Loucy (cell line): ENCODE results near the gene TNNC1.

Source experiments
- H2AFZ ChIP-seq: fragments of 200-600 bp; sonication (generic); 2 replicates; pipeline ENCODE4 v1.6.0; 2016; ENCODE audit warnings: antibody characterized with exemption, mild to moderate bottlenecking, low read length, moderate library complexity
- H3F3A ChIP-seq: fragments of 200-600 bp; 2 replicates; pipeline ENCODE4 v1.6.0; 2016; ENCODE audit warnings: antibody characterized with exemption, low read depth, mild to moderate bottlenecking
- H3K27me3 ChIP-seq: fragments of 200-600 bp; sonication (generic); 2 replicates; pipeline ENCODE4 v1.6.1; 2014; ENCODE audit warnings: low read length, mild to moderate bottlenecking; ENCODE audit not compliant: insufficient read depth, poor library complexity, severe bottlenecking
- H3K36me3 ChIP-seq: fragments of 200-600 bp; sonication (generic); 2 replicates; pipeline ENCODE4 v1.6.1; 2016; ENCODE audit warnings: low read length; ENCODE audit not compliant: insufficient read depth
- H3K4me1 ChIP-seq: fragments of 200-600 bp; sonication (generic); 2 replicates; pipeline ENCODE4 v1.5.1; 2014; ENCODE audit warnings: low read length, mild to moderate bottlenecking; ENCODE audit not compliant: insufficient read depth, poor library complexity, severe bottlenecking
- H3K4me2 ChIP-seq: fragments of 200-600 bp; sonication (generic); 2 replicates; pipeline ENCODE4 v1.6.0; 2014; ENCODE audit warnings: antibody characterized with exemption, low read length, low read depth, mild to moderate bottlenecking; ENCODE audit not compliant: poor library complexity, severe bottlenecking
- H3K4me3 ChIP-seq: fragments of 200-600 bp; sonication (generic); 2 replicates; pipeline ENCODE4 v1.5.1; 2014; ENCODE audit warnings: low read length, mild to moderate bottlenecking, mixed read lengths; ENCODE audit not compliant: poor library complexity, severe bottlenecking
- H3K79me2 ChIP-seq: fragments of 200-600 bp; sonication (generic); 2 replicates; pipeline ENCODE4 v1.6.1; 2014; ENCODE audit warnings: low read length; ENCODE audit not compliant: insufficient read depth
- H3K9ac ChIP-seq: fragments of 200-600 bp; sonication (generic); 2 replicates; pipeline ENCODE4 v1.6.0; 2014; ENCODE audit warnings: mild to moderate bottlenecking, low read depth, low read length, moderate library complexity; ENCODE audit not compliant: poor library complexity, severe bottlenecking
- H3K9me2 ChIP-seq: fragments of 200-600 bp; sonication (generic); replicated peaks from 2 replicates; pipeline ENCODE4 v1.6.1; 2016; ENCODE audit warnings: low read depth, low read length, mixed read lengths
- H3K9me3 ChIP-seq: fragments of 200-600 bp; sonication (generic); 2 replicates; pipeline ENCODE4 v1.6.1; 2014; ENCODE audit warnings: mild to moderate bottlenecking, antibody characterized with exemption, low read length, low read depth; ENCODE audit not compliant: insufficient read depth
- H4K20me1 ChIP-seq: fragments of 200-600 bp; sonication (generic); 2 replicates; pipeline ENCODE4 v1.6.0; 2014; ENCODE audit warnings: antibody characterized with exemption, low read length, mild to moderate bottlenecking; ENCODE audit not compliant: insufficient read depth, poor library complexity, severe bottlenecking
- CTCF ChIP-seq: fragments of 200-600 bp; sonication (generic); conservative IDR thresholded peaks from 2 replicates; pipeline ENCODE4 v1.5.1; 2014; ENCODE audit warnings: mild to moderate bottlenecking, antibody characterized with exemption, low read length
- EZH2phosphoT487 ChIP-seq: fragments of 200-600 bp; IDR thresholded peaks from 2 replicates; pipeline ENCODE4 v1.6.1; 2018; ENCODE audit warnings: antibody characterized with exemption, mild to moderate bottlenecking, moderate library complexity, borderline replicate concordance

TNNC1 gene

GRCh38 chr3:52494886-52495495, 41.1 kb upstream of the TNNC1 start, which contains the start of gene STAB1:
Gene STAB1, plus strand, starts transcription at chr3:52495338. Its CDS starts 76 bp downstream, at chr3:52495414.
- no peak within 1 kb of the TSS for H2AFZ ChIP-seq
- no peak for TF ChIP-seq EZH2phosphoT487
- TF ChIP-seq CTCF: no peak
- no peaks in the 10 kb centered on the region for H4K20me1 ChIP-seq
- H3K9ac ChIP-seq: no peak within 1 kb of the TSS
- H3K79me2 ChIP-seq: no peaks in the 10 kb centered on the region
- no peaks in the 10 kb centered on the region for H3F3A ChIP-seq
- H3K4me3 ChIP-seq: no peak within 1 kb of the TSS
- H3K9me3 ChIP-seq: no peaks in the 10 kb centered on the region
- no peaks in the 10 kb centered on the region for H3K9me2 ChIP-seq
- H3K4me1 ChIP-seq: no peaks in the 10 kb centered on the region
- H3K36me3 ChIP-seq: peaks cover 34% of the 10 kb centered on the region; the same call in 1 of the 2 replicates
- H3K4me2 ChIP-seq: no peak within 1 kb of the TSS
- H3K27me3 ChIP-seq: no peaks in the 10 kb centered on the region

- TF ChIP-seq CTCF (no peak), EZH2phosphoT487 (no peak)
- Histone ChIP-seq H3K4me2 (no peak overlapping the region), H3F3A (no peaks in the 10 kb centered on the region), H3K36me3 (peaks cover 39% of the 10 kb centered on the region; the same call in 1 of the 2 replicates), H3K27me3 (no peaks in the 10 kb centered on the region), H2AFZ (no peak overlapping the region), H4K20me1 (no peaks in the 10 kb centered on the region), H3K9me3 (no peaks in the 10 kb centered on the region), H3K4me3 (no peak overlapping the region), H3K9ac (no peak overlapping the region), H3K9me2 (no peaks in the 10 kb centered on the region), H3K79me2 (no peaks in the 10 kb centered on the region), H3K4me1 (no peaks in the 10 kb centered on the region)
These were observed 40.6 kb upstream of the TNNC1 start for GRCh38 chr3:52494445-52494844.

GRCh38 chr3:52493232-52494017, 39.6 kb upstream of the TNNC1 start:
- Histone ChIP-seq H3K27me3 (no peaks in the 10 kb centered on the region), H3K4me2 (no peak overlapping the region), H3K9ac (no peak overlapping the region), H2AFZ (no peak overlapping the region), H3F3A (no peaks in the 10 kb centered on the region), H3K79me2 (no peaks in the 10 kb centered on the region), H3K4me3 (no peak overlapping the region), H4K20me1 (no peaks in the 10 kb centered on the region), H3K9me3 (no peaks in the 10 kb centered on the region), H3K9me2 (no peaks in the 10 kb centered on the region), H3K36me3 (peaks cover 48% of the 10 kb centered on the region; the same call in 1 of the 2 replicates), H3K4me1 (no peaks in the 10 kb centered on the region)
- TF ChIP-seq EZH2phosphoT487: no peak
- no peak for TF ChIP-seq CTCF
